Activated naive CD8-positive, alpha-beta T cell treated with anti-CD3 and anti-CD28 coated beads, Interleukin-2, amount 10 ng/mL, durations not matched to agents 7 days and 5 days (primary cell): ENCODE measurements around the gene ETHE1. TPM values are rescaled to one million over a fixed set of nuclear protein-coding genes. Genes with fewer than 3 reads are reported as not detected.

Source experiments
- ATAC-seq: fragments of 150-1000 bp; cut with Tn5 transposase; one replicate; pipeline ENCODE4 v1.10.0; 2021; ENCODE audit warnings: low read depth, moderate library complexity
- POLR2A ChIA-PET: fragments of 350-600 bp; sonication (Branson Sonifier 250); formaldehyde crosslinking; loops from one replicate; lab custom pipeline; 2021; ENCODE audit warnings: antibody characterized with exemption; lab: Charles Lee
- DNase-seq: peaks from one replicate; pipeline ENCODE4 v3.0.0; 2021
- H3K27ac Mint-ChIP-seq: one replicate; pipeline ENCODE4 v1.8.0; 2022; ENCODE audit warnings: mild to moderate bottlenecking, mixed read lengths
- H3K27me3 Mint-ChIP-seq: one replicate; pipeline ENCODE4 v1.8.0; 2022; ENCODE audit warnings: mild to moderate bottlenecking, moderate library complexity, mixed read lengths
- H3K36me3 Mint-ChIP-seq: one replicate; pipeline ENCODE4 v1.8.0; 2021; ENCODE audit warnings: mild to moderate bottlenecking, mixed read lengths
- H3K4me1 Mint-ChIP-seq: one replicate; pipeline ENCODE4 v1.8.0; 2021; ENCODE audit warnings: mixed read lengths
- H3K4me3 Mint-ChIP-seq: one replicate; pipeline ENCODE4 v1.8.0; 2022; ENCODE audit warnings: mild to moderate bottlenecking, moderate library complexity, mixed read lengths
- H3K9me3 Mint-ChIP-seq: one replicate; pipeline ENCODE4 v1.8.0; 2021; ENCODE audit warnings: mixed read lengths
- total RNA-seq, 2 experiments: library from RNA; stranded (reverse); gene quantifications; one replicate each; pipeline ENCODE4 v1.2.3, GENCODE V29; 2021

The ETHE1 gene
- total RNA-seq, 2 experiments from 2014 or later: 57.1 to 61.1 TPM

DNA sequence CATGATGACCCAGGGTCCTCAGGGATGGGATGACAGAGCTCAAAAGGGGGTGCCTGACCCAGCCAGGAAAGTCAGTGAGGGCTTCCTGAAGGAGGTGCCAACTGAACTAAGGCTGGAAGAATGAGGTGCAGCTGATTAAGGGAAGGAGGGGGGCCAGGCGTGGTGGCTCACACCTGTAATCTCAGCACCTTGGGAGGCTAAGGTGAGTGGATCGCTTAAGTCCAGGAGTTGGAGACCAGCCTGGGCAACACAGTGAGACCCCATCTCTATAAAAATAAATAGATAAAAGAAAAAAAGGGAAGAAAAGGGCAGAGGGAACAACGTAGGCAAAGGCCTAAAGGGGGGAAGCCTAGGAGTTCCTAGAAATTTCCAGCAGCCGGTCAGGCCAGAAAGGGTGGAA is 52.5 kb downstream of the ETHE1 start:
- no peak overlapping the region for H3K27ac Mint-ChIP-seq
- peaks cover 9% of the 10 kb centered on the region for H3K36me3 Mint-ChIP-seq
- no peaks in the 10 kb centered on the region for H3K27me3 Mint-ChIP-seq
- H3K4me3 Mint-ChIP-seq: no peak overlapping the region
- ATAC-seq (no peak), DNase-seq (no peak)
- H3K4me1 Mint-ChIP-seq: peaks cover 11% of the 10 kb centered on the region
- H3K9me3 Mint-ChIP-seq: no peaks in the 10 kb centered on the region
- POLR2A ChIA-PET: interaction anchor here (0.7 to 1.4 kb wide), 2 partner anchors 9 to 14 kb away, joined by 3 to 4 read pairs; partner anchors contain the start of gene LYPD3

DNA sequence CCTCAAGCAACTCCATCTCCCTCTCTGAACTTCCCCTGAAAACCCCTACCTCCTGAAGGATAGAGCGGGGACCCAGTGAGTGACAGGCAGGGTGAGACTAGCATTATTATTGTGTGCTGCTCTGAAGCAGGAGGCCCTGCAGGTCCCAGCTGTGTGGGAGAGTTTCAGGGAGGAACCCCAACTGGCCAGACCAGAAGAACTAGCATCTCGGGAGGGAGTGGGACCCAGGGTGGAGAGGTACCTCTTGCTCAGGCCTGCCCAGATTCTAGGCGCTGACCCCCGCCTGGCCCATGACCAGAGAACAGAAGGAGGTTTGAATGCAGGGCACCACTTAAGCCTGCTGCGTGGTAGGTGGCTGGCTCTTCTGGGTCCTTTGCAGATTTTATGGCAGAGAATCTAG is 55.9 kb downstream of the ETHE1 start:
- POLR2A ChIA-PET: interaction anchor here (0.6 to 0.7 kb wide), 2 partner anchors 65 to 85 kb away, joined by 3 to 4 read pairs; no protein-coding TSS in a partner anchor
- ATAC-seq (no peak), DNase-seq (no peak)
- H3K9me3 Mint-ChIP-seq: no peaks in the 10 kb centered on the region
- peaks cover 24% of the 10 kb centered on the region for H3K4me1 Mint-ChIP-seq
- H3K36me3 Mint-ChIP-seq: peaks cover 4% of the 10 kb centered on the region
- H3K4me3 Mint-ChIP-seq: no peak overlapping the region
- no peak overlapping the region for H3K27ac Mint-ChIP-seq
- H3K27me3 Mint-ChIP-seq: no peaks in the 10 kb centered on the region

DNA sequence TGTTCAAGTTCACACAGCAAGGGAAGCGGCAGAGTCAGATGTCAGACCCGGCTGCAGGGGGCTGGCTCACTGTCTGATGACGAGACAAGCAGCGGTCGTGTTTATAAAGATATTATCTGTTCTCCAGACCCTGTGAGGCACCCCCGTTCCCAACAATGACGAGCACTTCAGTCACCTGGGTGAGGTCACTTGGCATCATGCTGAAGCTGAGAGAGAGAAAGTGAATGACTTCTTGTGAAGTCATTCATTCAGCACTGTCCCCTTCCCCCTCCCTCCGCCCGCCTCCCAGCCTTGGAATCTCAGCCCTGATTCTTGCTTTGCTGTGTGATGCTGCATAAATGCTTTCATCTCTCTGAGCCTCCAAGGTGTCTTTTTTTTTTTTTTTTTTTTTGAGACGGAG is 56.7 kb downstream of the ETHE1 start:
- ATAC-seq (peak; percentile 10), DNase-seq (no peak)
- Mint-ChIP-seq H3K9me3 (no peaks in the 10 kb centered on the region), H3K36me3 (peaks cover under 1% of the 10 kb centered on the region), H3K27me3 (no peaks in the 10 kb centered on the region), H3K4me3 (no peak overlapping the region), H3K27ac (peak overlapping the region; percentile 48), H3K4me1 (peaks cover 23% of the 10 kb centered on the region)
- POLR2A ChIA-PET: interaction anchor here (0.7 kb wide), 1 partner anchor 65 kb away, joined by 4 read pairs; no protein-coding TSS in a partner anchor

DNA sequence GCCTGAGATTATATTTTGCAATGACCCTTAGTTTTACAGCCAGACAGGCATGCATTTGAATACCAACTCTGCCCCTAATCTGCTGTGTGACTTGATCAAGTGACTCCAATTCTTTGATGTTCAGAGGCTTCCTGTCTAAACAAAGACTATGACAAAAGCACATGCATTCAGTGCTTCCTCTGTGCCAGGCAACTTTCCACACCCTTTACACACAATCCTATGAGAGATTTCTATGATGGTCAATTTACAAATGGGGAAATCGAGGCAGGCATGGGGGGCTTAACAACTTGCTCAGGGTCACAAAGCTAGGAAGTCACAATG is 57.9 kb downstream of the ETHE1 start:
- H3K4me1 Mint-ChIP-seq: peaks cover 22% of the 10 kb centered on the region
- no peak for DNase-seq
- H3K4me3 Mint-ChIP-seq: peak overlapping the region; percentile 3
- H3K9me3 Mint-ChIP-seq: no peaks in the 10 kb centered on the region
- no peaks in the 10 kb centered on the region for H3K36me3 Mint-ChIP-seq
- H3K27ac Mint-ChIP-seq: peak overlapping the region; percentile 70
- H3K27me3 Mint-ChIP-seq: no peaks in the 10 kb centered on the region
- ATAC-seq: peak; percentile 73
- POLR2A ChIA-PET: no interaction called here

DNA sequence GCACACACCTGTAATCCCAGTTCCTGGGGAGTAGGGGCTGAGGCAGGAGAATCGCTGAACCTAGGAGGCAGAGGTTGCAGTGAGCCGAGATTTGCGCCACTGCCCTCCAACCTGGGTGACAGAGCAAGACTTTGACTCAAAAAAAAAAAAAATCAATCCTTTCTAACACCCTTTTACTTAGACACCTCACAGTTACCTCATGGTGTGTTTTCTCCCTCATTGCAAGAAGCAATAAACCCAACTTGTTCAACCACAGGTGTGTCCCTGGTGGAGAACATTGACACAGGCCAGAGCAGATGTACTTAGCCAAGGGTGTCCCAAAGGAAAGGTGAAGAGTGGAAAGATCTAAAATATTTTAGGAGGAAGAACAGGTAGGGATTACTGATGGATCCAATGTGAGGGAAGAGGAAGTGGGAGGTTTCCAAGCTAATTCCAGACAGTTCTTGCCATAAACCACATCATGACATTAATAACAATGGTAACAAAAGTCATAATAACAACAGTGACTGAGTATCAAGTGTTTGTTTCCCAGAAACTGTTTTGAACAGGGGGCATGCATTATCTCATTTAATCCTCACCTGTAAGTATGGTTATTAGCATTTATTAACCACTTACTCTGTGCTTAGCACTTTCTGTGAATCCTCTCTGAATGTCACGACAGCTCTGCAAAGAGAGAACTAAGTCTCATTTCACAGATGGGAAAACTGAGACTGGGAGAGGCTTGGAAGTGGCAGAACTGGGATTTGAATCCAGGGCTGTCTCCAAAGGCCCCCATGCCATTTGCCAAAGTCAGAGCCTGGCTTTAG is 58.4 kb downstream of the ETHE1 start:
- Mint-ChIP-seq H3K27ac (peak overlapping the region; percentile 75), H3K4me1 (peaks cover 22% of the 10 kb centered on the region)

DNA sequence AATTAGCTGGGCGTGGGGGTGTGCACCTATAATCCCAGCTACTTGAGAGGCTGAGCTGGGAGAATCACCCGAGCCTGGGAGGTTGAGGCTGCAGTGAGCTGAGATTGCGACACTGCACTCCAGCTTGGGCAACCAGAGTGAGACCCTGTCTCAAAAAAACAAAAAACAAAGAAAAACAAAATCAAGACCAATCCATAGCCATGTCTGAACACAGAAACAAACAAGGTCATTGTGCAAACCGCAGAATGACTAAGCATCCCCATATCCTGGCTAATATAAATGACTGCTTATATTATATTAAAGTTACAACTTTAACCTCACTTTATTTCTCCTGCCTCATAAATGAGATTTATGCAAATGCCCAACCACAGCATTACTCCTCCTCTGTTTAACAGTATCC is 59.3 kb downstream of the ETHE1 start:
- peaks cover 22% of the 10 kb centered on the region for H3K4me1 Mint-ChIP-seq

More for the DNA sequence above, 58.4 kb downstream of the ETHE1 start:
- POLR2A ChIA-PET: no interaction called here
- Mint-ChIP-seq H3K27me3 (no peaks in the 10 kb centered on the region), H3K36me3 (no peaks in the 10 kb centered on the region), H3K4me3 (no peak overlapping the region), H3K9me3 (no peaks in the 10 kb centered on the region)
- no peak for ATAC-seq
- DNase-seq: no peak

DNA sequence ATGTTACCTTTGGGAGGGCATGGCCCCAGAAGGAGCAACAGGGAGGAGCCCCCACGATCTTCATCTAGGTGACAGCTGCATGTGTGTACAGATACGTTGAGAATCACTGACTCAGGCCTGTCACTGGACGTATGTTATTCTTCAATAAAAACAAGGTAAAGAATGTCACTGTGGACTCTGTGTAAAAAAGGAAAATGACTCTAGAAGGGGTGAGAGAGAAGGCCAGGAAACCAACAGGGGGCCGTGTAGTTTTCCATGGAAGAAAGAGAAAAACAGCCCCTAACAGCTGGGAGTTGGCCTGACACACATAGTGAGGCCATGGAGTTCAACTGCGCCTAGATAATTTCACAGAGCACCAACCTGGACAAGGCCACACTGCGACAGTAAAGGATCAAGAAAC is 59.7 kb downstream of the ETHE1 start:
- Mint-ChIP-seq H3K9me3 (no peaks in the 10 kb centered on the region), H3K27me3 (no peaks in the 10 kb centered on the region), H3K4me3 (no peak overlapping the region), H3K4me1 (peaks cover 22% of the 10 kb centered on the region), H3K27ac (no peak overlapping the region), H3K36me3 (no peaks in the 10 kb centered on the region)
- DNase-seq (no peak), ATAC-seq (no peak)
- POLR2A ChIA-PET: interaction anchor here (1.0 kb wide), 1 partner anchor 37 kb away, joined by 3 read pairs; the partner anchor contains the start of gene PHLDB3

More for the DNA sequence above, 59.3 kb downstream of the ETHE1 start:
- ATAC-seq (no peak), DNase-seq (no peak)
- Mint-ChIP-seq H3K27me3 (no peaks in the 10 kb centered on the region), H3K36me3 (no peaks in the 10 kb centered on the region), H3K4me3 (no peak overlapping the region), H3K27ac (no peak overlapping the region), H3K9me3 (no peaks in the 10 kb centered on the region)
- POLR2A ChIA-PET: interaction anchor here (1.0 kb wide), 1 partner anchor 36 kb away, joined by 3 read pairs; the partner anchor contains the start of gene PHLDB3

DNA sequence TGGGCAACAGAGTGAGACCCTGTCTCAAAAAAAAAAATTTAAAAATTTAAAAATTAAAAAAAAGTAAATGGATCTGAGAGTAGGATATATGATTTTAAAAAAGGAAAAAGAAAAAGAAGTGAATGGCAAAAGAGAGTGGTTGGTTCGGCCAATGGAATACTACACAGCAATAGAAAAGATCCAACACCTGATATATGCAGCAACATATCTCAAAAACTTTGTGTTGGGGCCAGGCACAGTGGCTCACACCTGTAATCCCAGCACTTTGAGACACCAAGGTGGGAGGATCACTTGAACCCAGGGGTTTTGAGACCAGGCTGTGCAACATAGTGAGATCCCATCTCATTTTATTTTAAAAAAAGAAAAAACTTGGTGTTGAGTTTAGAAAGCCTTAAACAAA is 60.2 kb downstream of the ETHE1 start:
- ATAC-seq (no peak), DNase-seq (no peak)
- POLR2A ChIA-PET: interaction anchor here (1.0 kb wide), 1 partner anchor 37 kb away, joined by 3 read pairs; the partner anchor contains the start of gene PHLDB3
- Mint-ChIP-seq H3K4me1 (peaks cover 26% of the 10 kb centered on the region), H3K27me3 (no peaks in the 10 kb centered on the region), H3K9me3 (no peaks in the 10 kb centered on the region), H3K36me3 (no peaks in the 10 kb centered on the region), H3K4me3 (no peak overlapping the region), H3K27ac (no peak overlapping the region)

DNA sequence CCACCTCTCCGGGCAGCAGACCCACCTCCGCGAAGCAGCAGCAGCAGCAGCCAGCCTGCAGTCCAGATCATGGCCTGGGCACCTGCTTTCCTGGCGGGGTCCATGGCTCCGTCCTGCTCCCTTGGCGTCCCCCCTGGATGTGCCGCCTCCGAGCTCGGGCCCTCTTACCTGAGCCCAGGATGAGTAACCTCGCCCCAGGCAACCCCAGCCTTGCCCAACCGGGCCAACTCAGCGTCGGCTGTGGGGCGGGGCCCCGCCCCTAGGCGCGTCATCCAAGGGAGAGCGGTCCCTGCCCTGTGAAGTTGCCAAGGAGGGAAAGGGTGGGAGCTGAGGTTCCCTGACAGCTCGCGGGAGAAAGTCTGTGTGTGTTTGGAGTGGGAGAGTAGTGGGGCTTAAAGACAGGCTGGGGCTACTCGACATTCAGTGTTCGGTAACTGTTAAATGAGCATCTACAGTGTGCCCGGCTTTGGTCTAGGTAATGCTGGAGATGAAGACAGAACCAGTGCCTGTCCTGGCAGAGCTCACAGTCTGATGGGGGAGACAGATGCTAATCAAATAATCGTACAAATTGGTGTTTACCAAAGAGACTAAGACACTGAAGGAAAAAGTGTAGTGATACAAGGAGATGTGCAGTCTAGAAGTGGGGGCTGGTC is 61.4 kb downstream of the ETHE1 start, which contains the start of gene LYPD3:
Gene LYPD3, minus strand, starts transcription at position 141 of the 653 bp plus-strand sequence. Its CDS starts 37 bp downstream, at position 104.
- POLR2A ChIA-PET: interaction anchor here (0.6 to 3.9 kb wide), 3 partner anchors 9 to 137 kb away, joined by 4 to 26 read pairs (median 7); partner anchors contain the start of gene PHLDB3
- H3K4me3 Mint-ChIP-seq: peak within 1 kb of the TSS; percentile 82
- no peaks in the 10 kb centered on the region for H3K9me3 Mint-ChIP-seq
- no peak for ATAC-seq
- DNase-seq: no peak
- no peaks in the 10 kb centered on the region for H3K36me3 Mint-ChIP-seq
- H3K4me1 Mint-ChIP-seq: peaks cover 26% of the 10 kb centered on the region
- no peaks in the 10 kb centered on the region for H3K27me3 Mint-ChIP-seq
- peak within 1 kb of the TSS; percentile 91 for H3K27ac Mint-ChIP-seq

DNA sequence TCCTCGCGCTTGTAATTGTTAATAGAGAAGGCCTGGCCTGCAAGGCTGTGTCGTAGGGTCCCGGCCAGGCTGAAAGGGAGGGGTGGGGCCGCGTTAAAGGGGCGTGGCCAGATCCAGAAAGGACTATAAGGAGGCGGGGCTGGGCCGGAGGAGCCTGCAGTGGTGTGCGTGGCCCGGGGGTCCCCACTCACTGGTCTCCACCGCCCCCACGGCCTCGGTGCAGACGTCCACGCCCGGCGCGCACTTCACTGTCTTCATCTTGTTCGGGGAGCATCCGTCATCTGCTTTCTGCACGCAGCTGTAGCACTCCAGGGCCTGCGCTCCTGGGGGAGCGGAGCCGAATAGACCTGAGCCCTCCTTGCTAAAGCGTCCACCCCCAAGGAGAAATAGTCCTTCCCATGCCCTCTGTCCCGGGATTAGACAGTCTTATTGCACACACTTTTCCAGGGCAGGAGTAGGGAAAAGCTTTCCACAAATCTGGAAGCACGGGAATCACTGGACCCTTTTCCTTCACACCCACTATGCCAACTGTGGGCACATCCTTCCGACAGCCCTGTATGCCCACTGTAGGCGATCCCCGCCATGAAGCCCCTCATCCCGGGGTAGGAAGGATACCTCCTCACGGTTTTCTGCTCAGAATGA is 62.7 kb downstream of the ETHE1 start:
- Mint-ChIP-seq H3K4me1 (peaks cover 19% of the 10 kb centered on the region), H3K27me3 (no peaks in the 10 kb centered on the region), H3K36me3 (no peaks in the 10 kb centered on the region), H3K9me3 (no peaks in the 10 kb centered on the region), H3K4me3 (peak overlapping the region; percentile 82), H3K27ac (peak overlapping the region; percentile 91)
- ATAC-seq (peak; percentile 46), DNase-seq (peak; percentile 83)
- POLR2A ChIA-PET: interaction anchor here (0.9 to 3.9 kb wide), 10 partner anchors 16 to 290 kb away, joined by 3 to 26 read pairs (median 8); partner anchors contain the start of genes ETHE1, PHLDB3, SMG9 and ZNF575

DNA sequence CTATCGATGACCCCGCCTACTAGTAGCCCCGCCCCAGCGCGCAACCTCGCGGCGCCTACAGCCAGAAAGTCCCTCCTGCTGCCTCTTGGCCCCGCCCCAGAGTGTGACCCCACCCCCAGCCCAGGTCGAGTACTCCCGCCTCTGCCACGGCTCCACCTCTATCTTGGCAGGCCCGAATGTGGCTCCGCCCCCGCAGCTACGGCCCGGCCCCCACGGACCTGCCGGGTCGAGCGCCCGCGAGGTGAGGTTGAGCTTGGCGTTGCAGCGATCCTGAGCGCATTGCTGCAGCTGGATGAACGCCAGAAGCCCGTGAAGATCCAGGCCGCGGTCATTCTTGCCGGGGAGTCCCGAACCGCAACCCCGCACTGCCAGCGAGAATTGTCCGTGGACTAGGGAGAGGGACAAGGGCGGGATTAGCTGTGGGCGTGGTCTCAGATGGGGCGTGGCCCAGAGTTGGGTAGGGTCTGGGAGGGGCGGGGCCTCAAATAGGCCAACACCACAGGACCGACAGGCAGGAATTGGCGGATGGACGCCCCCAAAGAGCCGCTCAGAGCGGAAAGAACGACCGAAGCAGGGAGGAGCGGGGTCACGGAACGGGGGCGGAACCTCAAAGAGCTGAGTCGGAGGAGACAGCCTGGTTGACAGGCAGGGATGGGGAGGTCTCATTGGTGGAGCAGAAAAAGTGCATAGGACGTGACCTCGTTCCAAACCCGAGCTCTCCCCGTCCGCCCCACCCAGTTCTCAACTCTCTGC is 63.4 kb downstream of the ETHE1 start:
- DNase-seq: peak; percentile 98
- Mint-ChIP-seq H3K4me1 (peaks cover 14% of the 10 kb centered on the region), H3K9me3 (no peaks in the 10 kb centered on the region), H3K27ac (peak overlapping the region; percentile 91), H3K36me3 (no peaks in the 10 kb centered on the region), H3K4me3 (peak overlapping the region; percentile 82), H3K27me3 (no peaks in the 10 kb centered on the region)
- peak; percentile 81 for ATAC-seq
- POLR2A ChIA-PET: interaction anchor here (0.9 to 3.9 kb wide), 13 partner anchors 16 to 291 kb away, joined by 3 to 26 read pairs (median 7); partner anchors contain the start of genes ETHE1, PHLDB3, SMG9 and ZNF575

DNA sequence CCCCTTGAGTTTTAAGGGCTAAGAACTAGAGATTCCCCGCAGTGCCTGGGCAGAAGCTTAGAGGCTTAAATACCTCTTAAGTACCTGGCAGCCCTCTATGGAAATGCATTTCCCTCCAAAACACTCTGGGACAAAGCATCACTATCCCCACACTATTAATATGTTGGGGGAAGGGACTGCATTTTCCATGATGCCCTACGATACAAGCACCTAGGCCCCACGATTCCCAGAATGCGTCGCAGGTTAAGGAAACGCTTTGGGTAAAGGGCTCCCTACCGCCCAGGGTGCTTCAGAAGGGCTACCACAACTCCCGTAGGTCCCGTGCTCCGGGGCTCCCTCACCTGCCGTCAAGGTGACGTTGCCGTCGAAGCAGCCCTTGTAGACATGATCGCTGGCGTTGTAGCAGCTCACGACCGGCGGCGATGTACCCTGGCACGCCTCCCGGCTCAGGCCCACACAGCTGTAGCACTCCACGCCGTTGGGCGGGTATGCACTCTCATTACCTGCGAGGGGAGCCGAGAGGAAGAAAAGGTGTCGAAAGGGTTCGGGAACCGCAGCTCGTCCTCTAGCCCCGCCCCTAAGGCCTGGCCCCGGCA is 64.1 kb downstream of the ETHE1 start:
- H3K27me3 Mint-ChIP-seq: no peaks in the 10 kb centered on the region
- no peak for DNase-seq
- H3K4me1 Mint-ChIP-seq: peaks cover 10% of the 10 kb centered on the region
- H3K4me3 Mint-ChIP-seq: peak overlapping the region; percentile 82
- H3K27ac Mint-ChIP-seq: peak overlapping the region; percentile 91
- no peaks in the 10 kb centered on the region for H3K9me3 Mint-ChIP-seq
- ATAC-seq: no peak
- POLR2A ChIA-PET: interaction anchor here (1.0 to 3.9 kb wide), 10 partner anchors 16 to 292 kb away, joined by 3 to 26 read pairs (median 7); partner anchors contain the start of genes ETHE1, PHLDB3, SMG9 and ZNF575
- H3K36me3 Mint-ChIP-seq: no peaks in the 10 kb centered on the region
